Sigmoid colon (tissue), 4 donors: ENCODE results near the gene STK39.

Experiments
- POLR2A ChIP-seq, 2 donors: fragments of 450-650 bp; IDR thresholded peaks; one replicate each; pipeline ENCODE4 v1.6.1; 2016; ENCODE audit warnings: antibody characterized with exemption in 2 of 2, mild to moderate bottlenecking in 2 of 2, moderate library complexity in 2 of 2
- POLR2AphosphoS5 ChIP-seq, 4 donors: sonication (generic); formaldehyde crosslinking; IDR thresholded peaks; one replicate each; pipeline ENCODE4 v1.6.1; 2017; ENCODE audit warnings: antibody characterized with exemption in 4 of 4

DNA sequence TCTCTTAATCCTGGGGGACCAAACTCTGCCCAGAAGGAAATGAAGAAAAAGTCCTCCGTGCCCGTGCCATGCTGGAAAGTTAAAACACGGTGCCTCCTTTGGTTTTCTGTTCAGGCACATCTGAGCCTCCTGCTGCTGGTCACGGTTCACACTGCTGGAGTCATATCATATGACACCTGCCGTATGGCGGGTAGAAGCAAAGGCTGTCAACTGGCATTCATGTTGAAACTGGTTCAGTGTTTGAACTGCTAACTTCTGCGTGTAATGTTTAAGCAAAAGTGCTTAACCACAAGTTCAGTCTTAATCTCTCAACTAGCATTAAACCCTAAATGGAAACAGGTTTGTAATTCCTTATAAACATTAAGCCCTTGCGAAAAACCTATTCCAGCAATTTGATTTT is 3.1 kb downstream of the STK39 start:
- TF ChIP-seq POLR2A (IDR thresholded peaks at IDR 0.05) (no peak), POLR2AphosphoS5 (IDR thresholded peaks at IDR 0.05) (no peak)
